Left lung (tissue), 10 donors: Measurements from ENCODE around the gene DLL1. TPM values are rescaled to one million over a fixed set of nuclear protein-coding genes. Genes with fewer than 3 reads are reported as not detected.

Experiments used
- ATAC-seq: fragments of 200-7000 bp; cut with Tn5 transposase; one replicate; pipeline ENCODE4 v1.9.1; 2020; ENCODE audit warnings: moderate library complexity
- DNase-seq, 4 donors: peaks; one replicate each; pipeline ENCODE4 v3.0.0-alpha.2; 2013 to 2020
- H3K27ac ChIP-seq, 2 donors: fragments of 200-600 bp; sonication (generic) in 1 of 2; one replicate each; pipeline versions ENCODE4 v1.5.0 to v1.8.0; 2020 to 2021
- H3K27me3 ChIP-seq, 2 donors: fragments of 200-600 bp; sonication (generic) in 1 of 2; one replicate each; pipeline versions ENCODE4 v1.5.0 to v1.8.0; 2020 to 2021
- H3K36me3 ChIP-seq, 2 donors: fragments of 200-600 bp; sonication (generic) in 1 of 2; one replicate each; pipeline versions ENCODE4 v1.5.0 to v1.8.0; 2020 to 2021
- H3K4me1 ChIP-seq, 2 donors: fragments of 200-600 bp; one replicate each; pipeline ENCODE4 v1.8.0; 2021
- H3K4me3 ChIP-seq, 2 donors: fragments of 200-600 bp; sonication (generic) in 1 of 2; one replicate each; pipeline versions ENCODE4 v1.5.0 to v1.8.0; 2020 to 2021; ENCODE audit warnings: mild to moderate bottlenecking in 1 of 2
- H3K9me3 ChIP-seq, 2 donors: fragments of 200-600 bp; sonication (generic) in 1 of 2; one replicate each; pipeline versions ENCODE4 v1.5.0 to v1.8.0; 2020 to 2021
- CTCF ChIP-seq, 2 donors: fragments of 200-600 bp; sonication (generic) in 1 of 2; IDR thresholded peaks; one replicate each; pipeline versions ENCODE4 v1.5.0 to v1.8.0; 2021; ENCODE audit warnings: antibody characterized with exemption in 2 of 2
- intact Hi-C, 2 donors: fragments of 100-400 bp; cut with DNase I; formaldehyde crosslinking; loops; one replicate each; pipeline versions ENCODE4 v1.11.2 to v1.14.2; 2022
- polyA plus RNA-seq, 6 donors: library from polyadenylated mRNA; unstranded; fragments of 120-200 nt; gene quantifications; one replicate each; pipeline ENCODE4 v1.2.1, GENCODE V29; 2013; ENCODE audit not compliant: insufficient read length in 6 of 6
- total RNA-seq, 2 donors: library from RNA; stranded (reverse); fragmentation: NEBNext Ultra II Directional; extraction: Animal tissue kit (Norgen Biotek cat#: 25700); gene quantifications; one replicate each; pipeline ENCODE4 v1.2.1, GENCODE V29; 2021
- donor health status: DM: no; HTN: yes; CAD: no.
- donor health status: DM: no; HTN: no; CAD: no.

DLL1 gene
- total and polyA plus RNA-seq, 8 donors: 6.3 to 12.8 (median 10.2) TPM

- Histone ChIP-seq H3K4me1 (peaks cover 12 to 74% of the 10 kb centered on the region in 2 donors), H3K4me3 (peak overlapping the region; percentile 59 to 73), H3K27me3 (peaks cover 49 to 98% of the 10 kb centered on the region in 2 donors), H3K9me3 (no peaks in the 10 kb centered on the region), H3K36me3 (peaks cover 0 to 21% of the 10 kb centered on the region in 2 donors), H3K27ac (peak overlapping the region in 1 of 2 donors; percentile 73)
- DNase-seq (no peak), ATAC-seq (no peak)
- TF ChIP-seq CTCF (IDR thresholded peaks at IDR 0.05): no peak
- intact Hi-C loops: no loop called here
Measured at GRCh38 chr6:170289180-170289931, 1.5 kb downstream of the DLL1 start.

GRCh38 chr6:170288852-170289179 lies 2.1 kb downstream of the DLL1 start:
- Histone ChIP-seq H3K4me3 (peak overlapping the region; percentile 59 to 73), H3K27me3 (peaks cover 43 to 98% of the 10 kb centered on the region in 2 donors), H3K4me1 (peaks cover 12 to 74% of the 10 kb centered on the region in 2 donors), H3K27ac (peak overlapping the region in 1 of 2 donors; percentile 73), H3K36me3 (peaks cover 0 to 26% of the 10 kb centered on the region in 2 donors), H3K9me3 (no peaks in the 10 kb centered on the region)
- intact Hi-C loops: no loop called here
- no peak for TF ChIP-seq CTCF (IDR thresholded peaks at IDR 0.05)
- no peak for ATAC-seq
- no peak for DNase-seq

GRCh38 chr6:170288091-170288631 lies 2.7 kb downstream of the DLL1 start:
- H3K27me3 ChIP-seq: peaks cover 40 to 98% of the 10 kb centered on the region in 2 donors
- intact Hi-C loops: no loop called here
- no peak for TF ChIP-seq CTCF (IDR thresholded peaks at IDR 0.05)
- DNase-seq (no peak), ATAC-seq (no peak)
- peaks cover 12 to 70% of the 10 kb centered on the region in 2 donors for H3K4me1 ChIP-seq
- H3K36me3 ChIP-seq: peaks cover 0 to 33% of the 10 kb centered on the region in 2 donors
- no peak overlapping the region for H3K27ac ChIP-seq
- peak overlapping the region in 1 of 2 donors; percentile 73 for H3K4me3 ChIP-seq
- no peaks in the 10 kb centered on the region for H3K9me3 ChIP-seq

- Histone ChIP-seq H3K27me3 (peaks cover 39 to 95% of the 10 kb centered on the region in 2 donors), H3K4me3 (no peak overlapping the region), H3K27ac (peak overlapping the region; percentile 10 to 50), H3K9me3 (no peaks in the 10 kb centered on the region), H3K36me3 (peaks cover 0 to 40% of the 10 kb centered on the region in 2 donors), H3K4me1 (peaks cover 10 to 62% of the 10 kb centered on the region in 2 donors)
- TF ChIP-seq CTCF (IDR thresholded peaks at IDR 0.05): no peak
- no peak for DNase-seq
- intact Hi-C loops: no loop called here
- no peak for ATAC-seq
Measured at GRCh38 chr6:170287371-170287876, 3.5 kb downstream of the DLL1 start.

- Histone ChIP-seq H3K36me3 (peaks cover 0 to 43% of the 10 kb centered on the region in 2 donors), H3K27ac (peak overlapping the region; percentile 10 to 50), H3K9me3 (no peaks in the 10 kb centered on the region), H3K27me3 (peaks cover 34 to 89% of the 10 kb centered on the region in 2 donors), H3K4me3 (no peak overlapping the region), H3K4me1 (peaks cover 5 to 57% of the 10 kb centered on the region in 2 donors)
- DNase-seq: no peak
- peak; percentile 10 for ATAC-seq
- intact Hi-C loops: no loop called here
- no peak for TF ChIP-seq CTCF (IDR thresholded peaks at IDR 0.05)
Measured at GRCh38 chr6:170286934-170287265, 4.0 kb downstream of the DLL1 start.
